Neuronal stem cell (in vitro differentiated cells): ENCODE measurements around the gene LHFPL2.
"Not testable (repeated sequence)": the region's sequence is repeated elsewhere in the genome, so short reads cannot be mapped to it uniquely, and the experiment has no call there.

Experiments used
- DNase-seq: peaks from one replicate; pipeline ENCODE4 v3.0.0-alpha.2; 2013; ENCODE audit warnings: low spot score
- H2AFZ ChIP-seq: one replicate; pipeline ENCODE4 v1.6.1; 2013; ENCODE audit warnings: mild to moderate bottlenecking, low read length, inconsistent platforms
- H2AK5ac ChIP-seq: 2 replicates; pipeline ENCODE4 v1.6.1; 2013; ENCODE audit warnings: low read depth, mild to moderate bottlenecking, inconsistent platforms, low read length, moderate library complexity, mixed read lengths
- H2BK120ac ChIP-seq: 2 replicates; pipeline ENCODE4 v1.6.1; 2013; ENCODE audit warnings: low read depth, mild to moderate bottlenecking, inconsistent platforms, low read length, moderate library complexity, mixed read lengths
- H2BK12ac ChIP-seq: one replicate; pipeline ENCODE4 v1.6.1; 2013; ENCODE audit warnings: low read length, inconsistent platforms
- H2BK15ac ChIP-seq: 2 replicates; pipeline ENCODE4 v1.6.1; 2013; ENCODE audit warnings: mild to moderate bottlenecking, low read length, inconsistent platforms, mixed read lengths
- H2BK5ac ChIP-seq: one replicate; pipeline ENCODE4 v1.6.1; 2013; ENCODE audit warnings: inconsistent platforms, mild to moderate bottlenecking, low read length, moderate library complexity
- H3K14ac ChIP-seq: one replicate; pipeline ENCODE4 v1.6.1; 2013; ENCODE audit warnings: low read length, inconsistent platforms
- H3K18ac ChIP-seq: 2 replicates; pipeline ENCODE4 v1.6.1; 2013; ENCODE audit warnings: low read length, inconsistent platforms
- H3K23ac ChIP-seq: 2 replicates; pipeline ENCODE4 v1.6.1; 2013; ENCODE audit warnings: low read depth, mild to moderate bottlenecking, mixed read lengths, low read length, inconsistent platforms; ENCODE audit not compliant: poor library complexity
- H3K27ac ChIP-seq: replicated peaks from 3 replicates; pipeline ENCODE4 v1.5.1; 2013; ENCODE audit warnings: low read length, inconsistent platforms
- H3K27me3 ChIP-seq, 3 experiments: 2 replicates each; pipeline ENCODE4 v1.6.1; 2013; ENCODE audit warnings: low read length in 3 of 3, mild to moderate bottlenecking in 2 of 3, inconsistent platforms in 1 of 3, low read depth in 1 of 3, mixed read lengths in 1 of 3, moderate library complexity in 1 of 3; ENCODE audit not compliant: control insufficient read depth in 3 of 3, insufficient read depth in 3 of 3
- H3K36me3 ChIP-seq, 2 donors: replicated peaks in 1 of 2; 2 replicates each; pipeline ENCODE4 v1.6.1; 2013; ENCODE audit warnings: low read length in 2 of 2; ENCODE audit not compliant: control insufficient read depth in 2 of 2, insufficient read depth in 2 of 2
- H3K4ac ChIP-seq: 2 replicates; pipeline ENCODE4 v1.6.1; 2013; ENCODE audit warnings: inconsistent platforms, mild to moderate bottlenecking, low read length, moderate library complexity
- H3K4me1 ChIP-seq, 2 donors: 1 replicate in 1 of 2; 2 replicates in 1 of 2; pipeline ENCODE4 v1.6.1; 2013; ENCODE audit warnings: low read length in 2 of 2, low read depth in 1 of 2; ENCODE audit not compliant: control insufficient read depth in 2 of 2, insufficient read depth in 1 of 2
- H3K4me2 ChIP-seq: one replicate; pipeline ENCODE4 v1.6.1; 2013; ENCODE audit warnings: mild to moderate bottlenecking, low read length, inconsistent platforms; ENCODE audit not compliant: insufficient read depth, poor library complexity, severe bottlenecking
- H3K4me3 ChIP-seq, 2 donors: 2 replicates each; pipeline ENCODE4 v1.5.1; 2013; ENCODE audit warnings: low read length in 2 of 2, mild to moderate bottlenecking in 2 of 2, inconsistent platforms in 1 of 2, moderate library complexity in 1 of 2
- H3K79me1 ChIP-seq: one replicate; pipeline ENCODE4 v1.6.1; 2013; ENCODE audit warnings: low read depth, mild to moderate bottlenecking, inconsistent platforms, low read length, moderate library complexity
- H3K9ac ChIP-seq: one replicate; pipeline ENCODE4 v1.6.1; 2013; ENCODE audit warnings: mild to moderate bottlenecking, low read depth, low read length, inconsistent platforms; ENCODE audit not compliant: poor library complexity
- H3K9me3 ChIP-seq, 2 donors: replicated peaks in 1 of 2; 2 replicates each; pipeline versions ENCODE3 to v1.6.1; 2013; ENCODE audit warnings: low read length in 2 of 2, mild to moderate bottlenecking in 2 of 2, inconsistent platforms in 1 of 2, low read depth in 1 of 2, mixed read lengths in 1 of 2, moderate library complexity in 1 of 2; ENCODE audit not compliant: control insufficient read depth in 2 of 2, insufficient read depth in 1 of 2
- H4K8ac ChIP-seq: one replicate; pipeline ENCODE4 v1.6.1; 2013; ENCODE audit warnings: low read depth, mild to moderate bottlenecking, inconsistent platforms, low read length, moderate library complexity
- H4K91ac ChIP-seq: one replicate; pipeline ENCODE4 v1.6.1; 2013; ENCODE audit warnings: low read length, low read depth, mild to moderate bottlenecking, inconsistent platforms; ENCODE audit not compliant: poor library complexity
- WGBS, 2 donors: extraction: QIAGEN DNeasy Blood & Tissue Kit; methylation state at CpG; one replicate each; pipeline ENCODE4 v1.1.7; 2013; ENCODE audit warnings: missing lambda C conversion rate in 2 of 2, mixed read lengths in 1 of 2; ENCODE audit not compliant: insufficient read length in 2 of 2, insufficient replicate concordance in 1 of 2; ENCODE audit errors: extremely low coverage in 2 of 2; 5-methylcytosine and 5-hydroxymethylcytosine counted together

LHFPL2 gene

GRCh38 chr5:78683905-78684304, 35.3 kb upstream of the LHFPL2 start:
- H3K27me3 ChIP-seq, H2AFZ ChIP-seq, H4K91ac ChIP-seq, H2AK5ac ChIP-seq, H2BK120ac ChIP-seq, H3K4ac ChIP-seq, DNase-seq, H3K23ac ChIP-seq, H3K4me3 ChIP-seq, H3K9ac ChIP-seq, H3K18ac ChIP-seq, H2BK5ac ChIP-seq, H2BK12ac ChIP-seq, H3K36me3 ChIP-seq, H4K8ac ChIP-seq, H3K79me1 ChIP-seq, H3K4me2 ChIP-seq, H3K27ac ChIP-seq, H3K14ac ChIP-seq, H2BK15ac ChIP-seq, H3K4me1 ChIP-seq, H3K9me3 ChIP-seq: not testable (repeated sequence)
- no CpG with 5 or more reads among the region's 5 CpGs for WGBS, 2 donors

- H4K8ac ChIP-seq = no peak overlapping the region
- no CpG with 5 or more reads among the region's 5 CpGs for WGBS, 2 donors
- H2BK12ac ChIP-seq = no peak overlapping the region
These were observed 31.3 kb upstream of the LHFPL2 start for GRCh38 chr5:78679905-78680304.

GRCh38 chr5:78677777-78678668, 29.5 kb upstream of the LHFPL2 start:
- Histone ChIP-seq H3K4me3 (no peak overlapping the region), H3K79me1 (no peaks in the 10 kb centered on the region), H3K4me1 (no peaks in the 10 kb centered on the region), H3K27ac (no peak overlapping the region), H2AFZ (no peak overlapping the region), H3K23ac (no peak overlapping the region), H4K8ac (no peak overlapping the region), H2AK5ac (no peak overlapping the region), H2BK120ac (no peak overlapping the region), H2BK12ac (no peak overlapping the region), H2BK5ac (no peak overlapping the region), H3K9me3 (peaks cover 0 to 4% of the 10 kb centered on the region in 2 donors), H3K4me2 (no peak overlapping the region), H3K14ac (no peak overlapping the region), H4K91ac (no peak overlapping the region), H3K36me3 (no peaks in the 10 kb centered on the region), H3K9ac (no peak overlapping the region), H3K18ac (no peak overlapping the region), H3K27me3 (no peaks in the 10 kb centered on the region), H3K4ac (no peak overlapping the region), H2BK15ac (no peak overlapping the region)
- DNase-seq = no peak
- WGBS, 2 donors = no CpG with 5 or more reads among the region's 6 CpGs

More at GRCh38 chr5:78679905-78680304, 31.3 kb upstream of the LHFPL2 start:
- H2AK5ac ChIP-seq = no peak overlapping the region
- H3K27ac ChIP-seq = no peak overlapping the region
- H3K4me3 ChIP-seq = no peak overlapping the region
- H3K18ac ChIP-seq = no peak overlapping the region
- H3K4me1 ChIP-seq = no peaks in the 10 kb centered on the region
- no peak overlapping the region for H2AFZ ChIP-seq
- H2BK120ac ChIP-seq = no peak overlapping the region
- H3K36me3 ChIP-seq = no peaks in the 10 kb centered on the region
- no peak overlapping the region for H3K4me2 ChIP-seq
- no peak overlapping the region for H2BK15ac ChIP-seq
- no peak overlapping the region for H3K9ac ChIP-seq
- no peak overlapping the region for H3K4ac ChIP-seq
- H3K14ac ChIP-seq = no peak overlapping the region
- H3K23ac ChIP-seq = no peak overlapping the region
- DNase-seq = no peak
- no peak overlapping the region for H4K91ac ChIP-seq
- H3K27me3 ChIP-seq = no peaks in the 10 kb centered on the region
- peaks cover 0 to 4% of the 10 kb centered on the region in 2 donors for H3K9me3 ChIP-seq
- H3K79me1 ChIP-seq = no peaks in the 10 kb centered on the region
- H2BK5ac ChIP-seq = no peak overlapping the region

- Histone ChIP-seq H3K23ac (no peak overlapping the region), H3K18ac (no peak overlapping the region), H3K14ac (no peak overlapping the region), H2BK15ac (no peak overlapping the region), H3K9ac (no peak overlapping the region), H3K27me3 (no peaks in the 10 kb centered on the region), H2BK5ac (no peak overlapping the region), H4K91ac (no peak overlapping the region), H2BK12ac (no peak overlapping the region), H3K36me3 (no peaks in the 10 kb centered on the region), H3K4me1 (no peaks in the 10 kb centered on the region), H2BK120ac (no peak overlapping the region), H4K8ac (no peak overlapping the region), H3K9me3 (no peaks in the 10 kb centered on the region), H3K27ac (no peak overlapping the region), H3K4me3 (no peak overlapping the region), H3K4ac (no peak overlapping the region), H3K4me2 (no peak overlapping the region), H2AFZ (no peak overlapping the region), H2AK5ac (no peak overlapping the region), H3K79me1 (no peaks in the 10 kb centered on the region)
- DNase-seq = no peak
- WGBS, 2 donors = no CpG with 5 or more reads among the region's 6 CpGs
These were observed 27.6 kb upstream of the LHFPL2 start for GRCh38 chr5:78675956-78676730.
